GM12878 (cell line): ENCODE data around the gene C5AR1. TPM values are rescaled to one million over a fixed set of nuclear protein-coding genes. Genes with fewer than 3 reads are reported as not detected.

Source experiments
- ATAC-seq: fragments of 200-7000 bp; cut with Tn5 transposase; 3 replicates; pipeline ENCODE4 v1.9.1; 2020; ENCODE audit warnings: mild to moderate bottlenecking, moderate library complexity
- BruUV-seq: library from RNA; stranded (reverse); fragments of 400-500 nt; replicated peaks from 2 replicates; lab custom pipeline; 2021; lab: Mats Ljungman, UMichigan
- CTCF ChIA-PET: fragments of 300-600 bp; sonication (Branson Sonifier 250); formaldehyde crosslinking; extraction: SDS; loops from one replicate; lab custom pipeline; 2021; ENCODE audit warnings: inconsistent platforms; lab: Yijun Ruan, JAX
- POLR2A ChIA-PET: fragments of 350-600 bp; formaldehyde crosslinking; extraction: SDS; loops from one replicate; lab custom pipeline; 2021; ENCODE audit warnings: inconsistent platforms; lab: Charles Lee
- RAD21 ChIA-PET: fragments of 300-600 bp; sonication (Branson Sonifier 250); formaldehyde crosslinking; loops from one replicate; lab custom pipeline; 2023; ENCODE audit warnings: antibody characterized with exemption; ENCODE audit not compliant: unreplicated experiment; lab: Charles Lee
- SMC1A ChIA-PET: fragments of 300-600 bp; sonication (Branson Sonifier 250); formaldehyde crosslinking; loops from one replicate; lab custom pipeline; 2023; ENCODE audit not compliant: unreplicated experiment, uncharacterized antibody; lab: Charles Lee
- DNase-seq: peaks from one replicate; pipeline ENCODE4 v3.0.0-alpha.2; 2011; ENCODE audit warnings: low read depth, low spot score
- FAIRE-seq: peaks from 3 replicates; lab custom pipeline; 2011; peaks lifted over from hg19 to GRCh38; lab: Jason Lieb, UNC
- H2AFZ ChIP-seq: 2 replicates; pipeline ENCODE4 v1.6.0; 2011; ENCODE audit warnings: low read depth, low read length, control low read depth; ENCODE audit not compliant: control insufficient read depth
- H3K27ac ChIP-seq: 2 replicates; pipeline ENCODE4 v1.5.1; 2011; ENCODE audit warnings: control low read depth; ENCODE audit not compliant: control insufficient read depth, insufficient read depth
- H3K27me3 ChIP-seq, 2 experiments: replicated peaks in 1 of 2; 2 replicates each; pipeline versions ENCODE4 v1.6.0 to v1.6.1; 2011; ENCODE audit warnings: low read length in 1 of 2; ENCODE audit not compliant: control insufficient read depth in 2 of 2, insufficient read depth in 2 of 2
- H3K36me3 ChIP-seq, 2 experiments: 2 replicates each; pipeline ENCODE4 v1.5.1; 2011; ENCODE audit warnings: low read length in 1 of 2; ENCODE audit not compliant: control insufficient read depth in 2 of 2, insufficient read depth in 2 of 2
- H3K4me1 ChIP-seq: 2 replicates; pipeline ENCODE4 v1.6.1; 2011; ENCODE audit warnings: mild to moderate bottlenecking, low read length, moderate library complexity, mixed read lengths; ENCODE audit not compliant: control insufficient read depth, insufficient read depth
- H3K4me2 ChIP-seq: 2 replicates; pipeline ENCODE4 v1.6.0; 2011; ENCODE audit warnings: control low read depth; ENCODE audit not compliant: control insufficient read depth, insufficient read depth
- H3K4me3 ChIP-seq: fragments of 200-600 bp; sonication (generic); 2 replicates; pipeline ENCODE4 v1.5.1; 2016
- H3K79me2 ChIP-seq: 2 replicates; pipeline ENCODE4 v1.6.0; 2011; ENCODE audit warnings: low read length; ENCODE audit not compliant: control insufficient read depth, insufficient read depth
- H3K9ac ChIP-seq: 2 replicates; pipeline ENCODE4 v1.8.0; 2011; ENCODE audit warnings: low read length, control low read depth, mixed read lengths; ENCODE audit not compliant: control insufficient read depth, insufficient read depth
- H3K9me3 ChIP-seq: replicated peaks from 3 replicates; pipeline ENCODE4 v1.5.1; 2011; ENCODE audit warnings: mild to moderate bottlenecking, low read length; ENCODE audit not compliant: control insufficient read depth, insufficient read depth
- H4K20me1 ChIP-seq: 2 replicates; pipeline ENCODE4 v1.6.0; 2011; ENCODE audit not compliant: control insufficient read depth, insufficient read depth
- PKNOX1 ChIP-seq: fragments of 450-650 bp; IDR thresholded peaks from 2 replicates; pipeline ENCODE4 v1.6.1; 2016; ENCODE audit warnings: mild to moderate bottlenecking
- RUNX3 ChIP-seq: IDR thresholded peaks from 2 replicates; pipeline ENCODE4 v1.6.1; 2012; ENCODE audit warnings: low read length, inconsistent platforms
- TBL1XR1 ChIP-seq: IDR thresholded peaks from 2 replicates; pipeline ENCODE4 v1.6.1; 2012; ENCODE audit warnings: low read depth, low read length, improper control_type of control experiment
- ZNF207 ChIP-seq: fragments of 450-650 bp; IDR thresholded peaks from 2 replicates; pipeline ENCODE4 v1.6.1; 2014; ENCODE audit warnings: antibody characterized with exemption, mild to moderate bottlenecking, borderline replicate concordance
- ZNF687 ChIP-seq: fragments of 450-650 bp; IDR thresholded peaks from 2 replicates; pipeline ENCODE4 v1.6.1; 2017; ENCODE audit warnings: mild to moderate bottlenecking, moderate library complexity
- WGBS: methylation state at CpG from one replicate; pipeline ENCODE4 v1.1.6; 2016; ENCODE audit warnings: low lambda C conversion rate; ENCODE audit not compliant: insufficient replicate concordance, insufficient coverage; ENCODE audit errors: missing lambda C conversion rate; 5-methylcytosine and 5-hydroxymethylcytosine counted together
- in situ Hi-C: fragments of 300-500 bp; cut with MboI; formaldehyde crosslinking; loops from 9 replicates; pipeline ENCODE4 v1.14.3; 2018; ENCODE audit warnings: mixed read lengths
- intact Hi-C: fragments of 100-400 bp; cut with micrococcal nuclease; formaldehyde crosslinking; loops from one replicate; pipeline ENCODE4 v1.14.2; 2022; ENCODE audit not compliant: unreplicated experiment
- polyA plus RNA-seq, 11 experiments: library from polyadenylated mRNA; depleted of rRNA in 4 of 11; unstranded in 6 of 11; stranded (reverse) in 5 of 11; fragments of >200 nt; fragmentation: Nextera tagmentation in 4 of 11; fragmentation: Illumina TruSeq in 1 of 11; extraction: Ambion mirVana in 4 of 11; extraction: Trizol in 1 of 11; gene quantifications; 1 replicate in 1 of 11; 2 replicates in 10 of 11; pipeline versions ENCODE4 v1.2.1 to v1.2.3, GENCODE V29; 2011 to 2016; ENCODE audit warnings: inconsistent platforms in 2 of 11, missing spikeins in 2 of 11, low read depth in 1 of 11
- total RNA-seq, 4 experiments: library from RNA; depleted of rRNA in 3 of 4; stranded (reverse); fragments of >200 nt in 3 of 4; fragmentation: Illumina TruSeq in 1 of 4; extraction: Trizol in 1 of 4; gene quantifications; 2 replicates each; pipeline versions ENCODE4 v1.2.1 to v1.2.3, GENCODE V29; 2013 to 2021

C5AR1 gene
- total and polyA plus RNA-seq, 10 of the 15 experiments (the other 5 are each of a cell fraction or from before 2014, with no cell fraction given), result 0.04 to 1.5 (median 0.18) TPM

GRCh38 chr19:47330466-47330869 is 20.8 kb downstream of the C5AR1 start (continued):
- TF ChIP-seq ZNF687 (no peak), TBL1XR1 (no peak), RUNX3 (no peak)

- ATAC-seq (no peak), DNase-seq (no peak), FAIRE-seq (no peak)
- ChIA-PET RAD21 (no interaction called here), SMC1A (no interaction called here), CTCF (no interaction called here)
- no TSS peak for BruUV-seq
- in situ Hi-C loops, result no loop called here
- Histone ChIP-seq H3K9me3 (no peaks in the 10 kb centered on the region), H3K4me1 (no peaks in the 10 kb centered on the region), H3K4me3 (no peak overlapping the region), H3K27ac (no peak overlapping the region), H3K36me3 (no peaks in the 10 kb centered on the region), H3K27me3 (no peaks in the 10 kb centered on the region)
- WGBS, result 40% methylated on average over 6 of the region's 6 CpGs
- intact Hi-C loops, result no loop called here
- TF ChIP-seq PKNOX1, result no peak
- TF ChIP-seq ZNF207, result no peak
- TF ChIP-seq, all 136 proteins: peak for 0
- POLR2A ChIA-PET, result no interaction called here
- no peaks in the 10 kb centered on the region for H4K20me1 ChIP-seq
- H3K4me2 ChIP-seq, result no peak overlapping the region
- no peak overlapping the region for H2AFZ ChIP-seq
- no peak overlapping the region for H3K9ac ChIP-seq
- H3K79me2 ChIP-seq, result no peaks in the 10 kb centered on the region
These were observed 21.8 kb downstream of the C5AR1 start for GRCh38 chr19:47331490-47331889.
